Esophagus muscularis mucosa (tissue), 4 donors: ENCODE data around the gene CACNA1G. TPM values are rescaled to one million over a fixed set of nuclear protein-coding genes. Genes with fewer than 3 reads are reported as not detected.

Experiments used
- DNase-seq: peaks from one replicate; pipeline ENCODE4 v3.0.0-alpha.2; 2017; ENCODE audit errors: extremely low spot score
- H3K27ac ChIP-seq, 4 donors: fragments of 200-600 bp; sonication (generic); replicated peaks in 1 of 4; 1 replicate in 3 of 4; 2 replicates in 1 of 4; pipeline ENCODE4 v1.5.1; 2016 to 2019; ENCODE audit warnings: mild to moderate bottlenecking in 1 of 4
- H3K27me3 ChIP-seq, 4 donors: fragments of 200-600 bp; sonication (generic); one replicate each; pipeline versions ENCODE4 v1.5.1 to v1.6.0; 2016 to 2019
- H3K36me3 ChIP-seq, 4 donors: fragments of 200-600 bp; sonication (generic); one replicate each; pipeline ENCODE4 v1.5.1; 2016 to 2019
- H3K4me1 ChIP-seq, 4 donors: fragments of 200-600 bp; sonication (generic); one replicate each; pipeline ENCODE4 v1.5.1; 2016 to 2019
- H3K4me3 ChIP-seq, 4 donors: fragments of 200-600 bp; sonication (generic); 1 replicate in 2 of 4; 2 replicates in 2 of 4; pipeline ENCODE4 v1.5.1; 2016 to 2019; ENCODE audit warnings: mild to moderate bottlenecking in 4 of 4, moderate library complexity in 1 of 4
- H3K9me3 ChIP-seq, 4 donors: fragments of 200-600 bp; sonication (generic); 1 replicate in 3 of 4; 2 replicates in 1 of 4; pipeline ENCODE4 v1.5.1; 2016 to 2019
- CTCF ChIP-seq, 3 experiments: fragments of 200-600 bp in 2 of 3; fragments of 450-650 bp in 1 of 3; sonication (generic) in 2 of 3; IDR thresholded peaks; one replicate each; pipeline ENCODE4 v1.5.1; 2017 to 2019; ENCODE audit warnings: antibody characterized with exemption in 3 of 3, mild to moderate bottlenecking in 2 of 3, moderate library complexity in 1 of 3
- EP300 ChIP-seq: sonication (generic); formaldehyde crosslinking; IDR thresholded peaks from one replicate; pipeline ENCODE4 v1.6.1; 2017; ENCODE audit warnings: antibody characterized with exemption
- POLR2A ChIP-seq: fragments of 450-650 bp; IDR thresholded peaks from one replicate; pipeline ENCODE4 v1.6.1; 2017; ENCODE audit warnings: antibody characterized with exemption, moderate library complexity, mild to moderate bottlenecking, low read depth
- POLR2AphosphoS5 ChIP-seq, 2 donors: sonication (generic); formaldehyde crosslinking; IDR thresholded peaks; one replicate each; pipeline ENCODE4 v1.6.1; 2017; ENCODE audit warnings: antibody characterized with exemption in 2 of 2
- whole genome bisulfite sequencing: methylation state at CpG from one replicate; pipeline ENCODE4 v1.1.5; 2018; 5-methylcytosine and 5-hydroxymethylcytosine counted together
- intact Hi-C: fragments of 100-400 bp; cut with DNase I; formaldehyde crosslinking; loops from one replicate; pipeline ENCODE4 v1.15.1; 2023
- total RNA-seq, 4 donors: library from RNA; depleted of rRNA; stranded (reverse); fragments of >200 nt; gene quantifications; one replicate each; pipeline versions ENCODE4 v1.1.0 to v1.2.1, GENCODE V29; 2016

CACNA1G gene
- total RNA-seq, 4 donors from 2014 or later = 0.39 to 0.63 (median 0.50) TPM; not detected in 1

- Histone ChIP-seq H3K4me3 (no peak overlapping the region), H3K9me3 (no peaks in the 10 kb centered on the region), H3K4me1 (peaks cover 0 to 28% (median 16%) of the 10 kb centered on the region in 4 donors), H3K27ac (no peak overlapping the region), H3K36me3 (no peaks in the 10 kb centered on the region), H3K27me3 (peaks cover 0 to 52% (median 1%) of the 10 kb centered on the region in 4 donors)
- TF ChIP-seq POLR2AphosphoS5 (IDR thresholded peaks at IDR 0.05) (no peak), EP300 (no peak), CTCF (IDR thresholded peaks at IDR 0.05) (no peak), POLR2A (no peak)
- intact Hi-C loops = no loop called here
- DNase-seq = no peak
- 80% methylated on average over 6 of the region's 12 CpGs for WGBS
Measured at GRCh38 chr17:50568659-50569058, 8.1 kb downstream of the CACNA1G start.

GRCh38 chr17:50569592-50569991 is 9.1 kb downstream of the CACNA1G start:
- no peak overlapping the region for H3K27ac ChIP-seq
- no peak for DNase-seq
- no peak for TF ChIP-seq POLR2A
- no peak for TF ChIP-seq EP300
- TF ChIP-seq CTCF (IDR thresholded peaks at IDR 0.05) = no peak
- no peak for TF ChIP-seq POLR2AphosphoS5 (IDR thresholded peaks at IDR 0.05)
- H3K4me1 ChIP-seq = peaks cover 0 to 22% (median 10%) of the 10 kb centered on the region in 4 donors
- WGBS = no CpG with 5 or more reads among the region's 7 CpGs
- intact Hi-C loops = no loop called here
- no peak overlapping the region for H3K4me3 ChIP-seq
- peaks cover 0 to 43% (median 0%) of the 10 kb centered on the region in 4 donors for H3K27me3 ChIP-seq
- no peaks in the 10 kb centered on the region for H3K36me3 ChIP-seq
- no peaks in the 10 kb centered on the region for H3K9me3 ChIP-seq

DNA sequence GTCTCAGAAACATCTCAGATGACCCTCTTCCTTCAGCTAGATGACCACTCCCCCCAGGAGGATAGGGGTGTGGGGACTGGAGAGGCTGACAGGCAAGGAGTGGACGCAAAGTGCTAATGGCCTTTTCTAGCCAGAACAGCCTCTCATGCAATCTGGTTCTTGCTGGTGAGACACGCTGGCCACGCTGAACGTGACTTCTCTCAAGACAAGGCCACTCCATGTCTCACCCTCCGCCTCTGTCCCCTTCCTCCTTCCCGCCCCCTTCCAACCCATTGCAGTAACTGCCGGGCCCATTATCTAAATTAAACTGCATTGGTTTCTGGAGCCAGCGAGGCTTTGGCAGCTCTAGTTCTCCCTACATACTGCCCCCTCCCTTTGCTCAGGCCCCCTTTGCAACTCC is 9.5 kb downstream of the CACNA1G start:
- intact Hi-C loops = no loop called here
- Histone ChIP-seq H3K4me1 (peaks cover 0 to 18% (median 5%) of the 10 kb centered on the region in 4 donors), H3K27ac (no peak overlapping the region), H3K27me3 (peaks cover 0 to 38% (median 0%) of the 10 kb centered on the region in 4 donors), H3K9me3 (no peaks in the 10 kb centered on the region), H3K36me3 (no peaks in the 10 kb centered on the region), H3K4me3 (no peak overlapping the region)
- no peak for DNase-seq
- 95% methylated on average over 8 of the region's 8 CpGs for WGBS
- TF ChIP-seq POLR2A (no peak), POLR2AphosphoS5 (IDR thresholded peaks at IDR 0.05) (no peak), EP300 (no peak), CTCF (IDR thresholded peaks at IDR 0.05) (no peak)

DNA sequence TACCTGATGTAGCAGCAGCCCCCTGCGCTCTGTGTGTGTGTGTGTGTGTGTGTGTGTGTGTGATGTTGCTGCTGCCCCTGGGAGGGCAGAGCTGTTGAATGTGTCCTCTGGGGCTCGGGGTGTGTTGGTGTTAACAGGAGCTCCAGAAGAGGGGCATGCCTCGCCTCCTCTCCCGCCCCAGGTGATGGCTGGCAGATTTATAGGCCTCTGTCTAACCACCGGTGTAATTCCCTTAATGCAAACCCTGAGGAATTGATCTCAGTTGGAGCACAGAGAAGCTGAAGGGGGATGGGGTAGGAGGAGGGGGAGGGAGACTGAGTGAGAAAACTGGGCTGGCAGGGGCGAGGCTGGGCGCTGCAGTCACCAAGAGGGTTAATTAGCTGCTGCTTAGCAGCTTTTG is 10.0 kb downstream of the CACNA1G start:
- TF ChIP-seq POLR2AphosphoS5 (IDR thresholded peaks at IDR 0.05) (no peak), EP300 (no peak), CTCF (IDR thresholded peaks at IDR 0.05) (no peak), POLR2A (no peak)
- WGBS = 86% methylated on average over 6 of the region's 7 CpGs
- Histone ChIP-seq H3K4me1 (peaks cover 0 to 13% (median under 1%) of the 10 kb centered on the region in 4 donors), H3K4me3 (no peak overlapping the region), H3K27me3 (peaks cover 0 to 34% (median 0%) of the 10 kb centered on the region in 4 donors), H3K9me3 (no peaks in the 10 kb centered on the region), H3K27ac (no peak overlapping the region), H3K36me3 (no peaks in the 10 kb centered on the region)
- DNase-seq = no peak
- intact Hi-C loops = no loop called here

GRCh38 chr17:50571681-50572080 is 11.2 kb downstream of the CACNA1G start:
- no peak for DNase-seq
- H3K27me3 ChIP-seq = peaks cover 0 to 23% (median 0%) of the 10 kb centered on the region in 4 donors
- TF ChIP-seq POLR2A (no peak), EP300 (no peak), POLR2AphosphoS5 (IDR thresholded peaks at IDR 0.05) (no peak), CTCF (IDR thresholded peaks at IDR 0.05) (no peak)
- 91% methylated on average over 12 of the region's 19 CpGs for WGBS
- intact Hi-C loops = no loop called here
- H3K4me1 ChIP-seq = peaks cover 0 to 6% (median 0%) of the 10 kb centered on the region in 4 donors
- no peak overlapping the region for H3K27ac ChIP-seq
- no peaks in the 10 kb centered on the region for H3K9me3 ChIP-seq
- no peak overlapping the region for H3K4me3 ChIP-seq
- no peaks in the 10 kb centered on the region for H3K36me3 ChIP-seq
